Bronchial epithelial cell (primary cell): ENCODE measurements around the gene ZBTB16. TPM values are rescaled to one million over a fixed set of nuclear protein-coding genes. Genes with fewer than 3 reads are reported as not detected.
A peak's percentile ranks its signal among the peaks of the same experiment; 100 is the strongest.

Source experiments
- DNase-seq: peaks from one replicate; pipeline ENCODE4 v3.0.0-alpha.2; 2010; ENCODE audit warnings: low read depth
- FAIRE-seq: peaks from 2 replicates; lab custom pipeline; 2011; peaks lifted over from hg19 to GRCh38; lab: Jason Lieb, UNC
- H3K27me3 ChIP-seq: 2 replicates; pipeline ENCODE4 v1.5.1; 2011; ENCODE audit warnings: low read length; ENCODE audit not compliant: control insufficient read depth, insufficient read depth
- H3K36me3 ChIP-seq: 2 replicates; pipeline ENCODE4 v1.5.1; 2011; ENCODE audit warnings: low read length; ENCODE audit not compliant: control insufficient read depth, insufficient read depth
- H3K4me3 ChIP-seq: 2 replicates; pipeline ENCODE4 v1.5.1; 2011; ENCODE audit warnings: mild to moderate bottlenecking, low read depth, low read length, control low read depth
- CTCF ChIP-seq: IDR thresholded peaks from 2 replicates; pipeline ENCODE4 v1.5.1; 2011; ENCODE audit warnings: mild to moderate bottlenecking, moderate library complexity, low read length, control low read depth, inconsistent platforms; ENCODE audit not compliant: insufficient read depth, severe bottlenecking
- total RNA-seq: library from RNA; depleted of rRNA; stranded (reverse); fragments of >200 nt; gene quantifications from 2 replicates; pipeline ENCODE4 v1.2.1, GENCODE V29; 2014

ZBTB16 gene
- 3.1 and 3.2 TPM in 2 replicates for total RNA-seq

- peak; percentile 32 for TF ChIP-seq CTCF
- H3K27me3 ChIP-seq, result peaks cover 36% of the 10 kb centered on the region
- peaks cover 15% of the 10 kb centered on the region for H3K36me3 ChIP-seq
- no peak for FAIRE-seq
- H3K4me3 ChIP-seq, result peak within 1 kb of the TSS; percentile 88
- no peak for DNase-seq
These were observed at the start of gene ZBTB16 for GRCh38 chr11:114059278-114059983. Gene ZBTB16 (plus strand): TSS chr11:114059711. CDS start chr11:114063301, 3,590 bp downstream.

- no peaks in the 10 kb centered on the region for H3K36me3 ChIP-seq
- no peak for TF ChIP-seq CTCF
- FAIRE-seq (no peak), DNase-seq (no peak)
- no peaks in the 10 kb centered on the region for H3K27me3 ChIP-seq
- no peak overlapping the region for H3K4me3 ChIP-seq
These were observed 48.6 kb upstream of the ZBTB16 start for GRCh38 chr11:114010931-114011330.

GRCh38 chr11:114011443-114011842 is 48.1 kb upstream of the ZBTB16 start:
- no peak for DNase-seq
- Histone ChIP-seq H3K27me3 (no peaks in the 10 kb centered on the region), H3K36me3 (no peaks in the 10 kb centered on the region), H3K4me3 (no peak overlapping the region)
- TF ChIP-seq CTCF, result no peak
- FAIRE-seq, result no peak

DNA sequence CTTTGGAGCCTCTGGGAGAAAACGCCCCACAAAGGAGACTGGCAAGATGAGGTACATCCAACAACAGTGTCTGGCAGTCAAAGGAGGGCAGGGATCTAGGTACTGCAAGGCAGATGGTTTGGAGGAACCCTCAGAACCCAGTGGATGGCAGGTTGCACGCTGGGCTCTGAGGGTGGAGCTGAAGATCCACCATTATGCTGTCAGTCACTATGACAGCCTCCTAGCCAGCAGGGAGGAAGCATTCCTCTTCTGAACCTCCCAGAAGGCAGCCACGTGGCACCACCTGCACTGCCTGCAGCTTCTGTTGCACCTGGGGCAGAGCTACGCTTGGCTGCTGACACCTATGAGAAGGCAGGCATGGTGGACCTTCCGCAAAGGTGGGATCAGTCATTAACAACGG is 44.4 kb upstream of the ZBTB16 start:
- H3K4me3 ChIP-seq, result no peak overlapping the region
- H3K27me3 ChIP-seq, result no peaks in the 10 kb centered on the region

GRCh38 chr11:114016986-114017385 is 42.5 kb upstream of the ZBTB16 start:
- no peak for DNase-seq
- Histone ChIP-seq H3K36me3 (no peaks in the 10 kb centered on the region), H3K4me3 (no peak overlapping the region), H3K27me3 (no peaks in the 10 kb centered on the region)
- no peak for TF ChIP-seq CTCF
- peak; percentile 64 for FAIRE-seq

More for the DNA sequence above, 44.4 kb upstream of the ZBTB16 start:
- TF ChIP-seq CTCF, result no peak
- H3K36me3 ChIP-seq, result no peaks in the 10 kb centered on the region
- no peak for DNase-seq
- FAIRE-seq, result no peak

- FAIRE-seq (no peak), DNase-seq (no peak)
- Histone ChIP-seq H3K4me3 (no peak overlapping the region), H3K36me3 (no peaks in the 10 kb centered on the region), H3K27me3 (no peaks in the 10 kb centered on the region)
- TF ChIP-seq CTCF, result no peak
These were observed 41.8 kb upstream of the ZBTB16 start for GRCh38 chr11:114017723-114018122.
